ENCODE results near the gene IDH3B.
A peak's percentile ranks its signal among the peaks of the same experiment; 100 is the strongest.
"Not testable (repeated sequence)": the region's sequence is repeated elsewhere in the genome, so short reads cannot be mapped to it uniquely, and the experiment has no call there.

The IDH3B gene

GRCh38 chr20:2694008-2694471, 30.0 kb upstream of the IDH3B start:
- DNase-seq, result no peak

DNA sequence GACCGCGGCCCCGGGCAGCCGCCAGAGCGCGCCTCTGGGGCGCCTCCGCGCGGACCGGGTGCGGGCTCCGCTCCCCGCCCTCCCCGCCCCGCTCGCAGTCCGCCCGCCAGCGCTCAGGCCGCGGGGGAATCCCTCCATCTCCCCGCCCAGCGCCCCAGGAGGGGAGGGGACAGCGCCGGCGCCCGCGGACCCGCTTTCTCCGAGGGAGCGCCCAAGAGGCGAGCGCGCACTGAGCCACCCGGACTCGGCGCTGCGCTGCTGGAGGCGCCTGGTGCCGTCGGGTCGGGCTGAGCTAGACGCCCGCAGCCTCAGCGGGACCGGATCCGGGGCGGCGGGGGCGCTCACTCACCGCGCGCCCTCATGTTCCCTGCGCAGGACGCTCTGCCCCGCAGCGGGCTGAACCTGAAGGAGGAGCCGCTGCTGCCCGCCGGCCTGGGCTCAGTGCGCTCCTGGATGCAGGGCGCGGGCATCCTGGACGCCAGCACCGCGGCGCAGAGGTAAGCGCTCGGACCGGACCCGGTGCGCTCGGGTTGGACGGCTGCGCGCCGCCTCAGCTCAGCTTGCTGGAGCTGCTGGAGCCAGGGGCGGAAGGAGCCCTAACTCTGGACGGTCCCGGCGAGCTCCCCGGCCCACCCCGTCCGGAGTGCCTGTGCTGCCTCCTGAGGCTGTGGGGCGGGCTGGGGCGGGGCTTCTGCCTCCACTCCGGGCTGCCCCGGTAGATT, 29.4 kb upstream of the IDH3B start:
- DNase-seq, result peak; percentile 44 to 48

GRCh38 chr20:2692886-2693285, 28.9 kb upstream of the IDH3B start:
- DNase-seq, result peak in 1 of 2 experiments; percentile 16

- peak; percentile 26 to 30 for DNase-seq
Observed at GRCh38 chr20:2692036-2692885, 28.2 kb upstream of the IDH3B start, which contains the start of gene EBF4. EBF4 (plus strand) TSS chr20:2692780; CDS start chr20:2693646, 866 bp downstream.

DNA sequence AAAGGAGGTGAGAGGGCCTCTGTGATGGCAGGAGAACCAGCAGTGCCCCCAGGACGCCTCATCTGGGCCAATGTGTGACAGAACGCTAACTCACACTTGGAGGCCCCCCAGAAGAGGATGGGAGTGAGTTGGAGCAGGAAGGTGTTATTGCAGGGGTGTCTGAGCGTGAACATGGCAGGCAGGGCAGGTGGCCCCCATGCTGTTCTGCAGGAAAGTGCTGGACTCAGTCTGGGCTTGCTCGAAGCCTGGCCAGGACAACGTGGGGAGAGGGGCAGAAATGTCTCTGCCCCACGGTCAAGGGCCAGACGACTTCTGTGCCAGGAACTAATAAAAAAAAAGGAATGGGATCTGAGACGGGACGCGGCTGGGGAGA, 27.6 kb upstream of the IDH3B start:
- no peak for DNase-seq

- DNase-seq, result no peak
Observed at GRCh38 chr20:2691127-2691526, 27.1 kb upstream of the IDH3B start.

DNA sequence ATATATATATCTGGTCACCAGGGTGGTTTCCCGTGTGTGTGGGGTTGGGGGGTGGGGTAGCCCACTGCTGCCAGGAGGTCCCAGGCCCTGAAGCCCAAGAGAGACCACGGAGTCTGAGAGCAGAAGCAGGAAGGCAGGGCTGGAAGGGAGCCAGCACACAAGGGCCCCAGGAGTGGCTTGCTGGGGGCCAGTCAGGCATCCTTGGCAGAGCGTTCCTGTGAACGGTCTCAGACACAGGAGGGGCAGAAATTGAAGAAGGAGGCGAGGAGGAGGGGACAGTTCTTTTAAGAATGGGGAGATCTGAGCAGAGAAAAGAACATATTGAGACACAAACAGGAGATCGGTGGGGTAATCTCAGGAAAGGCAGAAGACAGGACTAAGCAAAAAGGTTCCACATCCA, 26.7 kb upstream of the IDH3B start:
- DNase-seq, result no peak

DNA sequence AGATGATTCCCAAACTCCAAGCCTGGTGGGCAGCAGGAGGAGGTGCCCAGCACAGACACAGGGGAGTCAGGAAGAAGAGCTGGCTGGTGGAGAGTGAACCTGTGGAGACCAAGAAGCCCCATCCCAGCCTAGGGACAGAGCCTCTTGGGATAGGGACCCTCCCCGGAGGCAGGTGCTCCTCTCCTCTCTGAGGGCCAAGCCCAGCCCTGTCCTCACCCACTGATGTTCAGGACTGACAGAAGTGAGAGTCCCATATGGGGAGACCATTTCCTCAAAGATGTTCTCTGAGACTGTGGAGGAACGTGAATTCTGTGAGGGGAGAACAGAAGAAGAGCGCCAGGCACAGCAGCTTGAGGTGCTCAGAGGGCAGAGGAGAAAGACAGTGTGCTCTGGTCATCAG, 26.2 kb upstream of the IDH3B start:
- DNase-seq, result no peak

GRCh38 chr20:2688041-2688591, 24.1 kb upstream of the IDH3B start:
- peak; percentile 62 to 70 for DNase-seq

DNA sequence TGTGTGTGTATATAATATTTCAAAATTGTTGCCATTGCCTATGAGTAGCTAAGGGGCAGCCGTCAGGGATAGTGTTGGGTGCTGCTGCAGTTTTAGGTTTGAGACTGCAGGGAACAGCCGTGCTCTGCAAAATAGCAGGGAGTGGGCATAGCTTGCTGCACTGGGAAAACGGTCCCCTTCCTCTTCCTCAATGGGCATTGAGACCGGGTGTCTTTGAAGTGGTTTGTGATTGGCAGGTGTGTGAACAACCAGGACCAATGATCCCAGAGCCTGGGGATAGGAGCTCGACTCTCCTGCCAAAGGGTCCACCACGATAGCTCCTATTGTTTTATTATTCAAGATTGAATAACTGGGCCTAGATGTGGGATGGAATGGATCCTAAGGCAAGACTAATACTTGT, 23.5 kb upstream of the IDH3B start:
- no peak for DNase-seq

DNA sequence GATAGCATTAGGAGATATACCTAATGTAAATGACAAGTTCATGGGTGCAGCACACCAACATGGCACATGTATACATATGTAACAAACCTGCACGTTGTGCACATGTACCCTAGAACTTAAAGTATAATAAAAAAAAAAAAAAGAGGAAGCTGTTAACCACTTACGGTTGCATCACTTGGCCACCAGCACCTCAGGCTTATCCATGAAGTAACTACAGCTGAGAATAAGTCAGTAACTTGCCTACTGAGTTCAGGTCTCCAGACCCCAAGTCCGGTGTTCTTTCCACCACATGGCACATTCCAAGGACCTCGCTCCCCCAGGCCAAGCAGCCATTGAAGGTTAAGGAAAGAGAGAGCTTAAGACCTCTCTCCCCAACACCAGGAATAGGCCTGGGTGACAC, 20.8 kb upstream of the IDH3B start:
- not testable (repeated sequence) for DNase-seq

GRCh38 chr20:2682040-2682439, 18.0 kb upstream of the IDH3B start:
- not testable (repeated sequence) for DNase-seq

DNA sequence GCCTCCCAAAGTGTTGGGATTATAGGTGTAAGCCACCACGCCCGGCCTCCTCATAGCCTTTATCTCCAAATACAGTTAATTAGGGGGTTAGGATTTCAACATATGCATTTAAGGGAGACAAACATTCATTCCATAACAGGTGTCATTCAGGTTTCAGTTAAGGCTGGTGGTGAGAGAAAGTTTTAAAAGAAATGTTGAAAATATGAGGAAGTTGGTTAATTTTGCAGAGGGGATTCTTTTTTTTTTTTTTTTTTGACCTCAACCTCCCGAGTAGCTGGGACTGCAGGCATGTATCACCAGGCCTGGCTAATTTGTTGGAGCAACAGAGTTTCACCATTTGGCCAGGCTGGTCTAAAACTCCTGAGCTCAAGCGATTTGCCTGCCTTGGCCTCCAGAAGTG, 16.0 kb upstream of the IDH3B start:
- DNase-seq, result no peak

DNA sequence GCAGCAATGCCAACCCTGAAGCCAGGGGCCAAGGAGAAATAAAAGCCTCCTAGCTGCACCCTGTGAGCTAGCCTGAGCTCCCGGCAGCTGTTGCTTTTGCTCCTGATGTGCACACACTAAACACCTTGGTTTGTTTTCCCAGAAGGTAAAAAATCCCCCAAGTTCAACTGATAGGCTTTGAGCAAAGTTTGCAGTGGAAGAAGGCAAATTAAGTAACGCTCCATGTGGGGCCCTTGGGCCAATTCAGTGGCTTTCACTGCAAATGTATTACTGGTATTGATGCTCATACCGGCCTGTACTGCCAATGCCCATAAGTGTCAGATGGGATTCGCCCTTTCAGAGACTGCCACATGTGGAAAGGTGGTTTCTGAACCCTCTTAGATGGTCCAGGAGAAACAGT, 9.4 kb upstream of the IDH3B start:
- DNase-seq, result no peak

- no peak for DNase-seq
Observed at GRCh38 chr20:2672446-2672845, 8.4 kb upstream of the IDH3B start.

DNA sequence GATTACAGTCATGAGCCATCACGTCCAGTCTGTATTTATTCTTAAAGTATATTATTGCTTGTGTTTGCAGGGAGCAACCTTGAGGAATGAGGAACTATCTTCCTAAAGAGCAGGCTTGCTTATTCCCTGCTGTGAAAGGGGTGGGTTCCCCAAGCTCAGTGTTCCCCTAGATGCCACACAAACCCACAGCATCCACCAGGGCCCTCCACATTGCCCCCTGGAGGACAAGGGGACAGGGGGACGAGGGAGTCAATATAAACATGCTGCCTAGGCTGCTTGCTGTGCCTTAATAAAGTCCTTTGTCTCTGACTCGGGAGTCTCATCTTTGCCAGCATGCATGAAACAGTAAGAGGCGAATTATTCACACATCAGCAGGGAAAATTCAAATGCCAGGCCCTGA, 8.0 kb upstream of the IDH3B start:
- no peak for DNase-seq

GRCh38 chr20:2663364-2663886, 591 bp downstream of the IDH3B start:
- no peak for DNase-seq

- DNase-seq, result no peak
Observed at GRCh38 chr20:2659547-2659946, 4.5 kb downstream of the IDH3B start.

GRCh38 chr20:2658414-2659354, 5.3 kb downstream of the IDH3B start:
- DNase-seq, result no peak

- no peak for DNase-seq
Observed at GRCh38 chr20:2657674-2658073, 6.3 kb downstream of the IDH3B start.

GRCh38 chr20:2657241-2657640, 6.8 kb downstream of the IDH3B start:
- no peak for DNase-seq

DNA sequence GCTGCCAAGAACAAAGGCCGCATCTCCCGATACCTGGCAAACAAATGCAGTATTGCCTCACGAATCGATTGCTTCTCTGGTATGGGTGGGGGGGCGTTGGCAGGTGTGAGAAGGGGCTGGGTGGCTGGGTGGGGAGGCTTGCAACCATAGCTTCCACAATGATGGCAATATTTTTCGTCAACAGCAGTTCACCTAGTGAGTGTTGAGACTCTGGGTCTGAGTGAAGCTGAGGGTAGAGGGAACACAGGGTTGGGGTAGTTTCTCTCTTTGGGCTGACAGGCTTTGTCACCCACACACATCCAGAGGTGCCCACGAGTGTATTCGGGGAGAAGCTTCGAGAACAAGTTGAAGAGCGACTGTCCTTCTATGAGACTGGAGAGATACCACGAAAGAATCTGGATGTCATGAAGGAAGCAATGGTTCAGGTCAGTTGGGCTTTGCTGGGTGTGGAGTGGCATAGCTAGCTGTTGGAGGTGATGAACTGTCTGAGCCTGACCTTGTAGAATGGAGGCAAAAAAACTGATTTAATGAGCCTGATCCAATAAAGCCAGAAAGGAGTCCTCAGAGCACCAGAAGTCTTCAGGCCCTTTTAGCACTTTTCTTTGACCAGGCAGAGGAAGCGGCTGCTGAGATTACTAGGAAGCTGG, 7.4 kb downstream of the IDH3B start:
- DNase-seq, result no peak
